Fibroblast of lung (primary cell): ENCODE results near the gene GCHFR. TPM values are rescaled to one million over a fixed set of nuclear protein-coding genes. Genes with fewer than 3 reads are reported as not detected.

Experiments used
- DNase-seq, 2 donors: peaks; one replicate each; pipeline versions ENCODE4 v3.0.0 to v3.0.0-alpha.2; 2010; ENCODE audit warnings: low read depth in 2 of 2
- H2AFZ ChIP-seq: 2 replicates; pipeline ENCODE4 v1.5.1; 2012; ENCODE audit warnings: low read length, control low read depth, inconsistent platforms
- H3K27ac ChIP-seq: 2 replicates; pipeline ENCODE4 v1.5.1; 2011; ENCODE audit warnings: low read length, control low read depth; ENCODE audit not compliant: insufficient read depth
- H3K27me3 ChIP-seq: 2 replicates; pipeline ENCODE4 v1.5.1; 2011; ENCODE audit warnings: mild to moderate bottlenecking, low read length; ENCODE audit not compliant: control insufficient read depth, insufficient read depth
- H3K36me3 ChIP-seq: 2 replicates; pipeline ENCODE4 v1.5.1; 2011; ENCODE audit warnings: low read length; ENCODE audit not compliant: control insufficient read depth, insufficient read depth
- H3K4me1 ChIP-seq: 2 replicates; pipeline ENCODE4 v1.5.1; 2011; ENCODE audit warnings: low read length; ENCODE audit not compliant: control insufficient read depth, insufficient read depth; ENCODE audit errors: extremely low read depth
- H3K4me2 ChIP-seq: 2 replicates; pipeline ENCODE4 v1.5.1; 2011; ENCODE audit warnings: low read length, control low read depth; ENCODE audit not compliant: insufficient read depth; ENCODE audit errors: extremely low read depth
- H3K4me3 ChIP-seq, 4 experiments: fragments of 200-600 bp in 1 of 4; sonication (generic) in 1 of 4; replicated peaks in 1 of 4; 2 replicates each; pipeline ENCODE4 v1.5.1; 2011 to 2016; ENCODE audit warnings: low read length in 4 of 4, low read depth in 3 of 4, mild to moderate bottlenecking in 3 of 4, control low read depth in 2 of 4, inconsistent platforms in 1 of 4, mixed read lengths in 1 of 4; ENCODE audit not compliant: insufficient read depth in 1 of 4; ENCODE audit errors: control extremely low read depth in 1 of 4
- H3K79me2 ChIP-seq: 2 replicates; pipeline ENCODE4 v1.5.1; 2012; ENCODE audit warnings: mild to moderate bottlenecking, low read length, inconsistent platforms; ENCODE audit not compliant: control insufficient read depth, insufficient read depth
- H3K9ac ChIP-seq: 2 replicates; pipeline ENCODE4 v1.5.1; 2011; ENCODE audit warnings: mild to moderate bottlenecking, low read length, control low read depth; ENCODE audit not compliant: insufficient read depth
- H3K9me3 ChIP-seq: 2 replicates; pipeline ENCODE4 v1.5.1; 2012; ENCODE audit warnings: low read depth, low read length; ENCODE audit not compliant: control insufficient read depth, insufficient read depth
- H4K20me1 ChIP-seq: 2 replicates; pipeline ENCODE4 v1.5.1; 2011; ENCODE audit warnings: low read length; ENCODE audit not compliant: control insufficient read depth, insufficient read depth; ENCODE audit errors: extremely low read depth
- CTCF ChIP-seq, 2 donors: IDR thresholded peaks in 1 of 2; conservative IDR thresholded peaks in 1 of 2; 1 replicate in 1 of 2; 2 replicates in 1 of 2; pipeline ENCODE4 v1.5.1; 2011 to 2012; ENCODE audit warnings: low read length in 2 of 2, control low read depth in 1 of 2, inconsistent platforms in 1 of 2, low read depth in 1 of 2, mild to moderate bottlenecking in 1 of 2
- EZH2 ChIP-seq: IDR thresholded peaks from 2 replicates; pipeline ENCODE4 v1.5.1; 2012; ENCODE audit warnings: low read length, control low read depth, mild to moderate bottlenecking; ENCODE audit errors: missing control alignments
- polyA plus RNA-seq, 2 donors: library from polyadenylated mRNA; depleted of rRNA in 1 of 2; stranded (reverse) in 1 of 2; unstranded in 1 of 2; fragments of >200 nt; gene quantifications; 2 replicates each; pipeline ENCODE4 v1.2.1, GENCODE V29; 2011 to 2012; ENCODE audit warnings: missing spikeins in 1 of 2
- total RNA-seq: library from RNA; depleted of rRNA; stranded (reverse); fragments of >200 nt; gene quantifications from 2 replicates; pipeline ENCODE4 v1.2.1, GENCODE V29; 2014

GCHFR gene
- total and polyA plus RNA-seq, 2 donors (not counting 1 experiment from before 2014, with no cell fraction given): 1.6 to 2.5 TPM

DNA sequence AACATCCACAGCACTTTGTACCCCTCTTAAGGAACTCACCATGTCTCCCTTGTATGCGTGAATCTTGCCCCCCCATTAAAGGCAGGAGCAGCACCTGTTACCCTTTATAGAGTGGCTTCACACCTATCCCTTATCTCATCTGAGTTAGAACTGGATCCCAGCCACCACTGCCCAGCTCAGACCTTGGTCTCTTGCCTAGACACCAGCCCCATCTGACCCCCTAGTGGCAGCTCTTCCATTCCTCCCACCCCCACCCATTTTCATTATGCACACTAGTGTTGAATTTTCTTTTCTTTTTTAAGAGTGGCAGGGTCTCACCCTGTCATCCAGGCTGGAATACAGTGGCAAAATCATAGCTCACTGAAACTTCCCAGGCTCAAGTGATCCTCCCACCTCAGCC lies 39.8 kb downstream of the GCHFR start:
- Histone ChIP-seq H3K4me3 (no peak overlapping the region), H3K9me3 (no peaks in the 10 kb centered on the region), H3K27me3 (no peaks in the 10 kb centered on the region), H4K20me1 (no peaks in the 10 kb centered on the region), H3K4me2 (no peak overlapping the region), H3K79me2 (peaks cover 17% of the 10 kb centered on the region), H3K9ac (no peak overlapping the region), H3K27ac (no peak overlapping the region), H2AFZ (no peak overlapping the region), H3K4me1 (peaks cover 3% of the 10 kb centered on the region), H3K36me3 (peaks cover 1% of the 10 kb centered on the region)
- no peak for DNase-seq
- TF ChIP-seq EZH2: no peak
- TF ChIP-seq CTCF (conservative IDR thresholded peaks at IDR 0.05 in 1 of 2, IDR thresholded peaks at IDR 0.05 in 1 of 2; ENCODE audit: low read depth in 1 of 2, low read length in 2 of 2): no peak

DNA sequence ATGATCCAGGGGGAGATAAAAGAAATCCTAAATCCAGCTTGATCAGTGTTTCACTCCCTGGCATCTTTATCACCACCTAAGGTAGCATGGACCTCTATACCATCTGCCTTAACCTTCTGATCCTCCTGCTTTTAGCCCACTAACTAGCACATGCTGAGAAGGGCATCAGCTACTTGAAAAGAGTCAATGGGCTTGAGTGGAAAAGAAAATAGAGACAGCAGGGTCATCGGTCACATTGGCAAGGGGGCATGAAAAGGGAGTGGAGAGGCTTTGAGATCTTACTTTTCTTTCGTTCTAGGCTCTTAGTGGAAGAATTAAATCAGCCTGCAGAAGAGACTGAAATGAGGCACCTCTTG lies 42.8 kb downstream of the GCHFR start:
- no peak for DNase-seq
- no peak for TF ChIP-seq CTCF (conservative IDR thresholded peaks at IDR 0.05 in 1 of 2, IDR thresholded peaks at IDR 0.05 in 1 of 2; ENCODE audit: low read depth in 1 of 2, low read length in 2 of 2)
- TF ChIP-seq EZH2: no peak
- Histone ChIP-seq H4K20me1 (no peaks in the 10 kb centered on the region), H3K4me1 (peaks cover 3% of the 10 kb centered on the region), H3K27me3 (no peaks in the 10 kb centered on the region), H2AFZ (peak overlapping the region; percentile 100), H3K4me3 (peak overlapping the region; percentile 79 to 100 (median 98)), H3K9ac (peak overlapping the region; percentile 83), H3K4me2 (peak overlapping the region; percentile 100), H3K36me3 (peaks cover 8% of the 10 kb centered on the region), H3K79me2 (peaks cover 17% of the 10 kb centered on the region), H3K27ac (peak overlapping the region; percentile 94), H3K9me3 (no peaks in the 10 kb centered on the region)

DNA sequence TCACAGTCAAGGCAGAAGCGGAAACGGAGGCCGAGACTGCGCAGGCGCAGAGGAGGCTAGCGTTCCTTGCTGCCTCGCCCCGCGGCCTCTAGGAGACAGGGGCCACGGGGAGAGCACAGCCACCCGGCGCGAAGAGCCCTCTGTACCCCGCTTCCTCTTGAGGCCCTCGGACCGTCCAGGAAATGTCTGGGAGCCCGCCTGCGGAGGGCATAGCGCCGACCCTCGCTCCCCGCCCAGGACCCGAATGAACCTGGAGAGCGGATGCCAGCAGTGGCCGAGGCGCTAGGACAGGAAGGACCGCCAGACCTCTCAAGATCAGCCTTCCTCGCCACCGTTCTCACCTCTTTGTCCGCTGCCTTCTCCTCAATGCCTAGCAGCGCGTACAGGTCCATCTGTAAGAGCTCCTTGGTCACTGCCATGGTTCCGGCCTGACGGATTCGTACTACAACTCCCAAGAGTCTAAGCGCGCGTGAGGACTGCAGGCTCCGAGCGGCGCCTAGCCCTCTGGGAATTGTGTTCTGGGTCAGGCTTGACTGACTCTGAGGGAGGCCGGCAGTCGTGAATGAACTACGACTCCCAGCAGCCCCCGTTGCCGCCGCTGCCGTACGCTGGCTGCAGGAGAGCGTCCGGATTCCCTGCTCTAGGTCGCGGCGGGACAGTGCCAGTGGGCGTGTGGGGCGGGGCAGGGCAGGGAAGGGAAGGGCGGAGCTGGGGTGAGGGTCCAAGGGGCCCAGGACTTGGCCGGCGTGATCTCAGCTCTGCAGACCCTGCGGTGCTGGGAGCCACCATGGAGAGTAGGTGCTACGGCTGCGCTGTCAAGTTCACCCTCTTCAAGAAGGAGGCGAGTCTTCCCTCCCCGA lies 43.4 kb downstream of the GCHFR start, which contains the start of the genes DNAJC17 and ZFYVE19:
DNAJC17 (minus strand) TSS at position 446 of the 860 bp plus-strand sequence; CDS start at position 419, 27 bp downstream.
ZFYVE19 (plus strand) TSS at position 62 of the 860 bp plus-strand sequence; CDS start at position 563, 501 bp downstream.
- Histone ChIP-seq H3K27me3 (no peaks in the 10 kb centered on the region), H3K4me3 (peak within 1 kb of the TSS; percentile 79 to 100 (median 98)), H3K9ac (peak within 1 kb of the TSS; percentile 83), H4K20me1 (no peaks in the 10 kb centered on the region), H3K4me1 (peaks cover 3% of the 10 kb centered on the region), H3K79me2 (peaks cover 17% of the 10 kb centered on the region), H3K27ac (peak within 1 kb of the TSS; percentile 94), H3K36me3 (peaks cover 10% of the 10 kb centered on the region), H3K9me3 (no peaks in the 10 kb centered on the region), H3K4me2 (peak within 1 kb of the TSS; percentile 100), H2AFZ (peak within 1 kb of the TSS; percentile 100)
- TF ChIP-seq EZH2: no peak
- DNase-seq: peak; percentile 97
